Mesenchymal stem cell (in vitro differentiated cells and primary cell): ENCODE measurements around the gene TARS2.

Source experiments
- DNase-seq: peaks from one replicate; pipeline ENCODE4 v3.0.0-alpha.2; 2013
- H2AFZ ChIP-seq: one replicate; pipeline ENCODE4 v1.6.1; 2013; ENCODE audit warnings: low read depth, mild to moderate bottlenecking, control low read depth, inconsistent platforms, low read length, moderate library complexity
- H2AK5ac ChIP-seq: 2 replicates; pipeline ENCODE4 v1.6.1; 2013; ENCODE audit warnings: low read length, moderate library complexity, mild to moderate bottlenecking, inconsistent platforms; ENCODE audit not compliant: severe bottlenecking
- H2BK120ac ChIP-seq: one replicate; pipeline ENCODE4 v1.6.1; 2013; ENCODE audit warnings: low read depth, mild to moderate bottlenecking, inconsistent platforms, low read length, moderate library complexity
- H2BK12ac ChIP-seq, 2 experiments: one replicate each; pipeline ENCODE4 v1.6.1; 2013; ENCODE audit warnings: inconsistent platforms in 2 of 2, low read length in 2 of 2, mild to moderate bottlenecking in 2 of 2, moderate library complexity in 2 of 2, control low read depth in 1 of 2
- H2BK15ac ChIP-seq: one replicate; pipeline ENCODE4 v1.6.1; 2013; ENCODE audit warnings: mild to moderate bottlenecking, low read depth, inconsistent platforms; ENCODE audit not compliant: poor library complexity, severe bottlenecking
- H2BK5ac ChIP-seq: 2 replicates; pipeline ENCODE4 v1.6.1; 2013; ENCODE audit warnings: low read depth, mild to moderate bottlenecking, low read length, control low read depth, inconsistent platforms; ENCODE audit not compliant: poor library complexity, severe bottlenecking
- H3K14ac ChIP-seq, 2 experiments: one replicate each; pipeline ENCODE4 v1.6.1; 2013; ENCODE audit warnings: inconsistent platforms in 2 of 2, low read length in 2 of 2, control low read depth in 1 of 2, mild to moderate bottlenecking in 1 of 2, moderate library complexity in 1 of 2
- H3K18ac ChIP-seq, 2 experiments: one replicate each; pipeline ENCODE4 v1.6.1; 2013; ENCODE audit warnings: inconsistent platforms in 2 of 2, low read length in 2 of 2, control low read depth in 1 of 2, low read depth in 1 of 2, mild to moderate bottlenecking in 1 of 2
- H3K23ac ChIP-seq, 2 experiments: one replicate each; pipeline ENCODE4 v1.6.1; 2013; ENCODE audit warnings: inconsistent platforms in 2 of 2, low read length in 2 of 2, mild to moderate bottlenecking in 2 of 2, moderate library complexity in 2 of 2, control low read depth in 1 of 2
- H3K27ac ChIP-seq: 2 replicates; pipeline ENCODE4 v1.5.1; 2013; ENCODE audit warnings: mild to moderate bottlenecking, moderate library complexity, low read length, control low read depth, inconsistent platforms; ENCODE audit not compliant: poor library complexity, severe bottlenecking
- H3K27me3 ChIP-seq, 2 experiments: 2 replicates each; pipeline versions ENCODE4 v1.6.1 to v1.7.0; 2013; ENCODE audit warnings: low read length in 2 of 2, mild to moderate bottlenecking in 2 of 2, moderate library complexity in 2 of 2, control low read depth in 1 of 2, inconsistent platforms in 1 of 2; ENCODE audit not compliant: control insufficient read depth in 1 of 2, insufficient read depth in 1 of 2
- H3K36me3 ChIP-seq, 2 experiments: 2 replicates each; pipeline versions ENCODE4 v1.6.1 to v1.7.0; 2013; ENCODE audit warnings: low read length in 2 of 2, control low read depth in 1 of 2, inconsistent platforms in 1 of 2, low read depth in 1 of 2, mild to moderate bottlenecking in 1 of 2; ENCODE audit not compliant: insufficient read depth in 2 of 2, control insufficient read depth in 1 of 2
- H3K4ac ChIP-seq, 2 experiments: one replicate each; pipeline ENCODE4 v1.6.1; 2013; ENCODE audit warnings: inconsistent platforms in 2 of 2, low read length in 2 of 2, mild to moderate bottlenecking in 2 of 2, moderate library complexity in 2 of 2, control low read depth in 1 of 2, low read depth in 1 of 2
- H3K4me1 ChIP-seq: 2 replicates; pipeline ENCODE4 v1.6.1; 2013; ENCODE audit warnings: low read depth, low read length, control low read depth; ENCODE audit not compliant: control insufficient read depth, insufficient read depth
- H3K4me2 ChIP-seq: 2 replicates; pipeline ENCODE4 v1.6.1; 2013; ENCODE audit warnings: low read length, mild to moderate bottlenecking, inconsistent platforms; ENCODE audit not compliant: poor library complexity, severe bottlenecking
- H3K4me3 ChIP-seq, 2 experiments: 2 replicates each; pipeline versions ENCODE4 v1.5.1 to v1.7.0; 2013; ENCODE audit warnings: low read length in 2 of 2, mild to moderate bottlenecking in 2 of 2, control low read depth in 1 of 2, low read depth in 1 of 2; ENCODE audit not compliant: insufficient read depth in 1 of 2
- H3K79me1 ChIP-seq: replicated peaks from 2 replicates; pipeline ENCODE4 v1.6.1; 2013; ENCODE audit warnings: mild to moderate bottlenecking, control low read depth, low read length, inconsistent platforms; ENCODE audit not compliant: poor library complexity, severe bottlenecking
- H3K9ac ChIP-seq: 2 replicates; pipeline ENCODE4 v1.7.0; 2013; ENCODE audit warnings: mild to moderate bottlenecking, low read length, moderate library complexity
- H3K9me3 ChIP-seq: 2 replicates; pipeline ENCODE4 v1.7.0; 2013; ENCODE audit warnings: mild to moderate bottlenecking, low read length; ENCODE audit not compliant: control insufficient read depth
- H4K8ac ChIP-seq: one replicate; pipeline ENCODE4 v1.6.1; 2013; ENCODE audit warnings: inconsistent platforms, mild to moderate bottlenecking, low read length, moderate library complexity
- H4K91ac ChIP-seq: one replicate; pipeline ENCODE4 v1.6.1; 2013; ENCODE audit warnings: mild to moderate bottlenecking, low read length, inconsistent platforms
- WGBS: methylation state at CpG from one replicate; pipeline ENCODE4 v1.1.7; 2013; ENCODE audit warnings: mixed read lengths; 5-methylcytosine and 5-hydroxymethylcytosine counted together

The TARS2 gene

DNA sequence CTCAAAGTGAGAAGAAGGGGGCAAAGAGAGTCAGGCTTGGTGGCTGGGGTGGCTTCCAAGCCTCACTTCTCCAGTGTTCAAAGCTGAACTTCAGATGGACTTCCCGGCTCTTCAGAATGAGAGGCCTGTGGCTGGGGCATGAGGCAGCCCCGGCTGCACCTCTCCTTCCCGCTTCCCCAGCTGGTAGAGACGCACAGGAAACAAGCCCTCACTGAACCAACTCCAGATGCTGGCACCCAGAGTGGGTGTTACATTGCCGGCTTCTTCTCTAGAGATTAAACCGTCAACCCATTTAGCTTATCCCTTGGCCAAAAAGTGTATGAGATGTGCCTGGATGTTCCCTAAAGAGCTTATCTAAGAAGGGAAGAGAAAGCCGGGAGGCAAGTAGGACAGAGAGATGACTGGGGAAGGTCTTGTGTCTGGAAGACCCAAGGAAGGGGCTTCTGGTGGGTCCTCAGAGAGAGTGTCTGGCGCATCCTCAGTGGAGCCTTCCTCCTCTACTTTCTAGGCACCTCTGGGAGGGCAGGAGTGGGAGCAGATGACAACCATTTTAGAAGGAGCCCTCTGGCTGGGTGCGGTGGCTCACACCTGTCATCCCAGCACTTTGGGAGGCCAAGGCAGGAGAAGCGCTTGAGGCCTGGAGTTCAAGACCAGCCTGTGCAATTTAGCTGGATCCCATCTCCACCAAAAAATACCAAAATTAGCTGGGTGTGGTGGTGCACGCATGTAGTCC lies 64.0 kb downstream of the TARS2 start:
- no peak overlapping the region for H3K27ac ChIP-seq
- peak overlapping the region in 1 of 2 experiments; percentile 67 for H3K4ac ChIP-seq
- peak overlapping the region; percentile 48 for H4K8ac ChIP-seq
- H3K4me2 ChIP-seq = no peak overlapping the region
- peak overlapping the region; percentile 89 for H3K9ac ChIP-seq
- H4K91ac ChIP-seq = no peak overlapping the region
- no peaks in the 10 kb centered on the region for H3K27me3 ChIP-seq
- H2BK5ac ChIP-seq = no peak overlapping the region
- H3K4me1 ChIP-seq = peaks cover 24% of the 10 kb centered on the region
- no peak overlapping the region for H3K23ac ChIP-seq
- no peak overlapping the region for H2AFZ ChIP-seq
- no peak overlapping the region for H2AK5ac ChIP-seq
- H3K9me3 ChIP-seq = no peaks in the 10 kb centered on the region
- peaks cover 4% of the 10 kb centered on the region for H3K79me1 ChIP-seq
- H2BK120ac ChIP-seq = peak overlapping the region; percentile 11
- H3K18ac ChIP-seq = peak overlapping the region in 1 of 2 experiments; percentile 67
- peak overlapping the region; percentile 28 to 38 for H2BK12ac ChIP-seq
- H3K14ac ChIP-seq = no peak overlapping the region
- DNase-seq = peak; percentile 42
- no peak overlapping the region for H2BK15ac ChIP-seq
- H3K36me3 ChIP-seq = peaks cover 20 to 25% of the 10 kb centered on the region in 2 experiments
- peak overlapping the region in 1 of 2 experiments; percentile 87 for H3K4me3 ChIP-seq
- 95% methylated on average over 10 of the region's 11 CpGs for WGBS

DNA sequence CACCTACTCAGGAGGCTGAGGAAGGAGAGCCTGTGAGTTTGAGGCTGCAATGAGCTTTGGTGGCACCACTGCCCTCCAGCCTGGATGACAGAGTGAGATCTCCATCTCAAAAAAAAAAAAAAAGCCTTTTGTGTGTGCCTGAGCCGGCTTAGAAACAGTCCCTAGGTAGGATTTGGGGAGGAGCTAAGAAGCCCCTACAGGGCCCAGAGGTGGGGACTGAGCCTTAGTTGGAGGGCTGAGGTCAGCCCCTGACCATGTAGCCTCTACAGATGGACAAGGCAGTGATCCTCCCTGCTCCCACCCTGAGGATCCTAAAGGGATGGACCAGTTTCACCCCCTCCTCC lies 64.5 kb downstream of the TARS2 start:
- H2BK120ac ChIP-seq = peak overlapping the region; percentile 11
- H2BK5ac ChIP-seq = no peak overlapping the region
- DNase-seq = no peak
- peak overlapping the region in 1 of 2 experiments; percentile 71 for H3K18ac ChIP-seq
- H3K23ac ChIP-seq = no peak overlapping the region
- H3K4me1 ChIP-seq = peaks cover 24% of the 10 kb centered on the region
- peak overlapping the region; percentile 48 for H3K9ac ChIP-seq
- WGBS = 75% methylated on average over 1 of the region's 1 CpG
- peaks cover 24 to 30% of the 10 kb centered on the region in 2 experiments for H3K36me3 ChIP-seq
- no peaks in the 10 kb centered on the region for H3K27me3 ChIP-seq
- no peak overlapping the region for H3K4me2 ChIP-seq
- H3K27ac ChIP-seq = no peak overlapping the region
- H3K4me3 ChIP-seq = peak overlapping the region in 1 of 2 experiments; percentile 87
- H2AFZ ChIP-seq = no peak overlapping the region
- H3K79me1 ChIP-seq = peaks cover 8% of the 10 kb centered on the region
- H2AK5ac ChIP-seq = no peak overlapping the region
- H2BK12ac ChIP-seq = peak overlapping the region in 1 of 2 experiments; percentile 37
- H3K9me3 ChIP-seq = no peaks in the 10 kb centered on the region
- no peak overlapping the region for H2BK15ac ChIP-seq
- H3K14ac ChIP-seq = no peak overlapping the region
- peak overlapping the region in 1 of 2 experiments; percentile 55 for H3K4ac ChIP-seq
- peak overlapping the region; percentile 48 for H4K8ac ChIP-seq
- H4K91ac ChIP-seq = peak overlapping the region; percentile 85

DNA sequence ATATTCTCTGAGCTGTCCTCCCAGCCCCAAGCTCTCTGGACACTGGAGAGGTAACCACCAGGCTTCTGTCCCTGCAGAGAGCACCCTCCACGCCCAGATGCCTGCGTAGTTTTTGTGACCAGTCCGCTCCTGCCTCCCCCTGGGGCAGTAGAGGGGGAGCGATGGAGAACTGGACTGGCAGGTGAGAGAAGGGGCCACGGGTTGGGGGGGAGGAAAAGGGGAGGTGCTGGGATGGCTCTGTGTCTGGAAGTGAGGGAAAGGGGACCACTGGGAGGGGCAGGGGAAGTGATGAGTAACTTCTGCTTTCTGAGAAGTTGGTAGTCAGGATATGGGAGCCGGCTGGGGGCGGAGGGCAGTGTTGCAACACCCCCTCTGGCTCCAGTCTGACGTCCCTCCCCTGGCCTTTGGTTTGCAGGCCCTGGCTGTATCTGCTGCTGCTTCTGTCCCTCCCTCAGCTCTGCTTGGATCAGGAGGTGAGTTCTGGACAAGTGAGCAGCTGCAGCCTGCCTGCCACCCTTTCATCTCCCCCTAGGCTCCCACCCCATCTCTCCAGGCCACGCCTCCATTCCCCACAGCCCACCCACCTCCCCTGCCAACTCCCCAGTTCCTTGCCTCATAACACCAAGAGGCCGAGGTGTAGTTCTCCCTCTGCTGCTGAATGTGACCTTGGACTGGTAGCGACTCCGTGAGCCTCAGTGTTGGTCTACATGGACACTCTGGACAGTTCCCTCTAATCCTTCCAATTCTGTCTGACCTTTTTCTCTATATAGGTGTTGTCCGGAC lies 65.1 kb downstream of the TARS2 start:
- no peaks in the 10 kb centered on the region for H3K9me3 ChIP-seq
- H3K4me1 ChIP-seq = peaks cover 26% of the 10 kb centered on the region
- peak; percentile 95 for DNase-seq
- H3K4me2 ChIP-seq = no peak overlapping the region
- H3K9ac ChIP-seq = peak overlapping the region; percentile 74
- peak overlapping the region; percentile 80 to 82 for H3K18ac ChIP-seq
- peak overlapping the region; percentile 67 to 80 for H3K4ac ChIP-seq
- peak overlapping the region in 1 of 2 experiments; percentile 87 for H3K4me3 ChIP-seq
- no peak overlapping the region for H2AK5ac ChIP-seq
- peaks cover 24 to 34% of the 10 kb centered on the region in 2 experiments for H3K36me3 ChIP-seq
- 54% methylated on average over 13 of the region's 13 CpGs for WGBS
- H2BK15ac ChIP-seq = peak overlapping the region; percentile 85
- H3K27me3 ChIP-seq = no peaks in the 10 kb centered on the region
- peak overlapping the region; percentile 75 for H4K8ac ChIP-seq
- H3K23ac ChIP-seq = no peak overlapping the region
- H3K79me1 ChIP-seq = peaks cover 11% of the 10 kb centered on the region
- peak overlapping the region in 1 of 2 experiments; percentile 36 for H3K14ac ChIP-seq
- H3K27ac ChIP-seq = no peak overlapping the region
- H4K91ac ChIP-seq = peak overlapping the region; percentile 85
- no peak overlapping the region for H2BK5ac ChIP-seq
- no peak overlapping the region for H2AFZ ChIP-seq
- H2BK12ac ChIP-seq = peak overlapping the region; percentile 20 to 87
- peak overlapping the region; percentile 73 for H2BK120ac ChIP-seq

DNA sequence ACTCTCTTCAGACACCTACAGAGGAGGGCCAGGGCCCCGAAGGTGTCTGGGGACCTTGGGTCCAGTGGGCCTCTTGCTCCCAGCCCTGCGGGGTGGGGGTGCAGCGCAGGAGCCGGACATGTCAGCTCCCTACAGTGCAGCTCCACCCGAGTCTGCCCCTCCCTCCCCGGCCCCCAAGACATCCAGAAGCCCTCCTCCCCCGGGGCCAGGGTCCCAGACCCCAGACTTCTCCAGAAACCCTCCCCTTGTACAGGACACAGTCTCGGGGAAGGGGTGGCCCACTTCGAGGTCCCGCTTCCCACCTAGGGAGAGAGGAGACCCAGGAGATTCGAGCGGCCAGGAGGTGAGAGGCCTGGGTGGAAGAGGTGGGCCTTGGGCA lies 65.7 kb downstream of the TARS2 start:
- 98% methylated on average over 12 of the region's 12 CpGs for WGBS
- Histone ChIP-seq H2BK15ac (peak overlapping the region; percentile 85), H3K18ac (peak overlapping the region; percentile 80 to 82), H3K4me2 (no peak overlapping the region), H3K27me3 (no peaks in the 10 kb centered on the region), H3K4me3 (peak overlapping the region in 1 of 2 experiments; percentile 62), H2BK120ac (peak overlapping the region; percentile 73), H2AK5ac (no peak overlapping the region), H3K4me1 (peaks cover 30% of the 10 kb centered on the region), H2AFZ (no peak overlapping the region), H3K4ac (peak overlapping the region; percentile 67 to 80), H2BK5ac (no peak overlapping the region), H4K8ac (peak overlapping the region; percentile 46), H3K9ac (peak overlapping the region; percentile 74), H3K27ac (no peak overlapping the region), H2BK12ac (peak overlapping the region in 1 of 2 experiments; percentile 87), H3K79me1 (peaks cover 14% of the 10 kb centered on the region), H3K36me3 (peaks cover 28 to 40% of the 10 kb centered on the region in 2 experiments), H3K9me3 (no peaks in the 10 kb centered on the region), H4K91ac (peak overlapping the region; percentile 85), H3K14ac (peak overlapping the region in 1 of 2 experiments; percentile 76), H3K23ac (no peak overlapping the region)
- DNase-seq = no peak
